Measurements from ENCODE around the gene PDIA2. TPM values are rescaled to one million over a fixed set of nuclear protein-coding genes. Genes with fewer than 3 reads are reported as not detected.
"Not testable (repeated sequence)": the region's sequence is repeated elsewhere in the genome, so short reads cannot be mapped to it uniquely, and the experiment has no call there.

PDIA2 gene
- polyA plus RNA-seq, 1 of the 3 experiments (the other 2 are of a cell fraction) = 1.7 TPM

DNA sequence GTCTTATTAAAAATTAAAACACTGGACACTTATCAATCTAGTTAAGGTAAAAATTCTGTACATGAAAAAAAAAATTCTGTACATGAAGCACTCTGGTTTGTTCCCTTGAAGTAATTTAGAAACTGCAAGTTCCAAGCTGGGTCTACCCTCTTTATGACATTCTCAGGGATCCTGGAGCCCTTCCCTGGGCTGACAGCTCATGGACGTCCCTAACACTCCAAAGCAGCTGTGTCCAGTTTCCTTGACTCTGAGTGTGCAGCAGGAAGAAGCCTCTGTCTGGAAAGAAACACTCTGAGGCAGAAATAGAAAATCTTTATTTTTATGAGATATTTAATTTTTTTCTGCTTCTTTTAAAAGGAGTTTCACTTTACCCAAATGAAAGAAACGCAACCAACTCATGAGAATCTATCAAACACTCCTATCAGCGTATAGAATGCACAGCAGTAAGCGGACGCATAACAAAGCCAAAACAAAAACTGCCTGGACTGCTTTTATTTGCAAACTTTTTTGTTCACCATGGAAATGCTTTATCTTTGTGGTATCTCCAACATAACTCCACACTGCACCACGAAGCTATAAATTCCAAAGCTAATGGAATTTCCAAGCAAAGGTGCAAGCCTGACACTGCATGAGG is 48.3 kb downstream of the PDIA2 start:
- Histone ChIP-seq H3K79me2 (ENCODE audit: insufficient read depth) (peaks cover 97% of the 10 kb centered on the region), H3K27ac (ENCODE audit: low read depth in 2 of 2, low read length in 1 of 2) (peak overlapping the region in 1 of 2 experiments; percentile 56; a peak in 2 of 4 replicates), H3K4me1 (ENCODE audit: control insufficient read depth in 1 of 2, insufficient read depth in 2 of 2, low read depth in 1 of 2, low read length in 1 of 2) (peaks cover 5 to 30% of the 10 kb centered on the region in 2 experiments; a peak in 2 of 4 replicates), H4K20me1 (ENCODE audit: insufficient read depth) (peaks cover 89% of the 10 kb centered on the region)
- H3K36me3 ChIP-seq (replicated peaks in 1 of 2; ENCODE audit: control insufficient read depth in 1 of 2, insufficient read depth in 2 of 2, low read length in 1 of 2); H3K9me3 ChIP-seq; H3K9me2 ChIP-seq; H3K9ac ChIP-seq; H3K27me3 ChIP-seq (ENCODE audit: insufficient read depth); H3K4me3 ChIP-seq (ENCODE audit: low read depth in 2 of 2, low read length in 1 of 2); H2AFZ ChIP-seq (ENCODE audit: low read depth); H3K4me2 ChIP-seq; POLR2A ChIA-PET; DNase-seq; H3F3A ChIP-seq (replicated peaks; ENCODE audit: insufficient read depth): not testable (repeated sequence)
- CTCF ChIA-PET = interaction anchor here (1.2 to 1.7 kb wide), 4 partner anchors 22 to 227 kb away, joined by 3 read pairs; partner anchors contain the start of gene HBQ1
- 81% methylated on average over 6 of the region's 6 CpGs for WGBS (ENCODE audit: low lambda C conversion rate)

DNA sequence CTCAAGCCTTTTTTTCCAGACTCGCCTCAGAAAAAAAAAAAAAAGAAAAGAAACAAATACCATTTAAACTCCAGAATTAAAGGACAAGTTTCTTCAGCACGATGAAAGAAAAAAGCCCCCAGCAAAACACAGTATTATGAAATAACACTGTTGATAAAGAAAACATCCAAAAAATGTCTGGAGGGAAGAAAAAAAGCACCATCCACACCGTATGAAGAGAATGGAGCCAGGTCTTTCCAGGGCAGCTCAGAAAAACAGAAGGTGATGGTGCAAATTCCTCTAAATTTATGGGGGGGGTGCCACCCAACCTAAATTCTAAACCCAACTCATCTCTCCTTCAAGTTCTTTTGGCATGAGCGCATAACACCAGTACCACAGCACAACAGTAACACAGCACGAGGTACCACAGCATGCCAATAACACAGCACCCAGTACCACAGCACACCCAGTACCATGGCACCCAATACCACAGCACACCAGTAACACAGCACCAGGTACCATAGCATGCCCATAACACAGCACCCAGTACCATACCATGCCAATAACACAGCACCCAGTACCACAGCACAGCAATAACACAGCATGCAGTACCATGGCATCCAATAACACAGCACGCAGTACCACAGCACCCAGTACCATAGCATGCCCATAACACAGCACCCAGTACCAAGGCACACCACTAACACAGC is 50.6 kb downstream of the PDIA2 start:
- Histone ChIP-seq H3K4me1 (ENCODE audit: control insufficient read depth in 1 of 2, insufficient read depth in 2 of 2, low read depth in 1 of 2, low read length in 1 of 2) (peaks cover 0 to 23% of the 10 kb centered on the region in 2 experiments; a peak in 1 of 4 replicates), H3F3A (replicated peaks; ENCODE audit: insufficient read depth) (no peaks in the 10 kb centered on the region), H3K36me3 (replicated peaks in 1 of 2; ENCODE audit: control insufficient read depth in 1 of 2, insufficient read depth in 2 of 2, low read length in 1 of 2) (no peaks in the 10 kb centered on the region), H3K9ac (no peak overlapping the region), H3K27ac (ENCODE audit: low read depth in 2 of 2, low read length in 1 of 2) (no peak overlapping the region), H3K79me2 (ENCODE audit: insufficient read depth) (peaks cover 95% of the 10 kb centered on the region), H4K20me1 (ENCODE audit: insufficient read depth) (peaks cover 89% of the 10 kb centered on the region), H3K9me2 (no peaks in the 10 kb centered on the region), H3K4me3 (ENCODE audit: low read depth in 2 of 2, low read length in 1 of 2) (no peak overlapping the region), H3K9me3 (no peaks in the 10 kb centered on the region), H2AFZ (ENCODE audit: low read depth) (no peak overlapping the region), H3K4me2 (no peak overlapping the region), H3K27me3 (ENCODE audit: insufficient read depth) (no peaks in the 10 kb centered on the region)
- DNase-seq = no peak
- ChIA-PET POLR2A (no interaction called here), CTCF (no interaction called here)
- 94% methylated on average over 6 of the region's 6 CpGs for WGBS (ENCODE audit: low lambda C conversion rate)
- TF ChIP-seq, protein P1, sequence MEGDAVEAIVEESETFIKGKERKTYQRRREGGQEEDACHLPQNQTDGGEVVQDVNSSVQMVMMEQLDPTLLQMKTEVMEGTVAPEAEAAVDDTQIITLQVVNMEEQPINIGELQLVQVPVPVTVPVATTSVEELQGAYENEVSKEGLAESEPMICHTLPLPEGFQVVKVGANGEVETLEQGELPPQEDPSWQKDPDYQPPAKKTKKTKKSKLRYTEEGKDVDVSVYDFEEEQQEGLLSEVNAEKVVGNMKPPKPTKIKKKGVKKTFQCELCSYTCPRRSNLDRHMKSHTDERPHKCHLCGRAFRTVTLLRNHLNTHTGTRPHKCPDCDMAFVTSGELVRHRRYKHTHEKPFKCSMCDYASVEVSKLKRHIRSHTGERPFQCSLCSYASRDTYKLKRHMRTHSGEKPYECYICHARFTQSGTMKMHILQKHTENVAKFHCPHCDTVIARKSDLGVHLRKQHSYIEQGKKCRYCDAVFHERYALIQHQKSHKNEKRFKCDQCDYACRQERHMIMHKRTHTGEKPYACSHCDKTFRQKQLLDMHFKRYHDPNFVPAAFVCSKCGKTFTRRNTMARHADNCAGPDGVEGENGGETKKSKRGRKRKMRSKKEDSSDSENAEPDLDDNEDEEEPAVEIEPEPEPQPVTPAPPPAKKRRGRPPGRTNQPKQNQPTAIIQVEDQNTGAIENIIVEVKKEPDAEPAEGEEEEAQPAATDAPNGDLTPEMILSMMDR (IDR thresholded peaks at IDR 0.05) = no peak
- TF ChIP-seq SIN3A (IDR thresholded peaks at IDR 0.05; ENCODE audit: borderline replicate concordance, low read depth, low read length) (no peak), TCF12 (IDR thresholded peaks at IDR 0.05) (no peak), RAD21 (IDR thresholded peaks at IDR 0.05; ENCODE audit: low read length) (no peak), GABPA (IDR thresholded peaks at IDR 0.05; ENCODE audit: low read depth) (no peak), MEF2A (IDR thresholded peaks at IDR 0.05; ENCODE audit: borderline replicate concordance, low read depth) (no peak)
- TF ChIP-seq, protein P2, sequence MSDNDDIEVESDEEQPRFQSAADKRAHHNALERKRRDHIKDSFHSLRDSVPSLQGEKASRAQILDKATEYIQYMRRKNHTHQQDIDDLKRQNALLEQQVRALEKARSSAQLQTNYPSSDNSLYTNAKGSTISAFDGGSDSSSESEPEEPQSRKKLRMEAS (IDR thresholded peaks at IDR 0.05; ENCODE audit: low read depth) = no peak

DNA sequence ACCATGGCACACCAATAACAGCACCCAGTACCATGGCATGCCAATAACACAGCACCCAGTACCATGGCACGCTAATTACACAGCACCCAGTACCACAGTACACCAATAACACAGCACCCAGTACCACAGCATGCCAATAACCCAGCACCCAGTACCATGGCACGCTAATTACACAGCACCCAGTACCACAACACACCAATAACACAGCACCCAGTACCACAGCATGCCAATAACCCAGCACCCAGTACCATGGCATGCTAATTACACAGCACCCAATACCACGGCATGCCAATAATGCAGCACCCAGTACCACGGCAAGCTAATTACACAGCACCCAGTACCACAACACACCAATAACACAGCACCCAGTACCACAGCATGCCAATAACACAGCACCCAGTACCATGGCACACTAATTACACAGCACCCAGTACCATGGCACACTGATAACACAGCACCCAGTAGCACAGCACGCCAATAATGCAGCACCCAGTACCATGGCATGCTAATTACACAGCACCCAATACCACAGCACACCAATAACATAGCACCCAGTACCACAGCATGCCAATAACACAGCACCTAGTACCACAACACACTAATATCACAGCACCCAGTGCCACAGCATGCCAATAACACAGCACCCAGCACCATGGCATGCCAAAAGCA is 51.3 kb downstream of the PDIA2 start:
- WGBS (ENCODE audit: low lambda C conversion rate) = 97% methylated on average over 4 of the region's 5 CpGs
- CTCF ChIA-PET; H3K4me3 ChIP-seq (ENCODE audit: low read depth in 2 of 2, low read length in 1 of 2); DNase-seq; H3K36me3 ChIP-seq (replicated peaks in 1 of 2; ENCODE audit: control insufficient read depth in 1 of 2, insufficient read depth in 2 of 2, low read length in 1 of 2); H2AFZ ChIP-seq (ENCODE audit: low read depth); H3K9me2 ChIP-seq; H3K27ac ChIP-seq (ENCODE audit: low read depth in 2 of 2, low read length in 1 of 2); H3K9ac ChIP-seq; H3K27me3 ChIP-seq (ENCODE audit: insufficient read depth); POLR2A ChIA-PET; H3K4me2 ChIP-seq; H3F3A ChIP-seq (replicated peaks; ENCODE audit: insufficient read depth); H3K9me3 ChIP-seq: not testable (repeated sequence)
- Histone ChIP-seq H4K20me1 (ENCODE audit: insufficient read depth) (peaks cover 90% of the 10 kb centered on the region), H3K79me2 (ENCODE audit: insufficient read depth) (peaks cover 95% of the 10 kb centered on the region), H3K4me1 (ENCODE audit: control insufficient read depth in 1 of 2, insufficient read depth in 2 of 2, low read depth in 1 of 2, low read length in 1 of 2) (peaks cover 0 to 23% of the 10 kb centered on the region in 2 experiments; a peak in 1 of 4 replicates)

DNA sequence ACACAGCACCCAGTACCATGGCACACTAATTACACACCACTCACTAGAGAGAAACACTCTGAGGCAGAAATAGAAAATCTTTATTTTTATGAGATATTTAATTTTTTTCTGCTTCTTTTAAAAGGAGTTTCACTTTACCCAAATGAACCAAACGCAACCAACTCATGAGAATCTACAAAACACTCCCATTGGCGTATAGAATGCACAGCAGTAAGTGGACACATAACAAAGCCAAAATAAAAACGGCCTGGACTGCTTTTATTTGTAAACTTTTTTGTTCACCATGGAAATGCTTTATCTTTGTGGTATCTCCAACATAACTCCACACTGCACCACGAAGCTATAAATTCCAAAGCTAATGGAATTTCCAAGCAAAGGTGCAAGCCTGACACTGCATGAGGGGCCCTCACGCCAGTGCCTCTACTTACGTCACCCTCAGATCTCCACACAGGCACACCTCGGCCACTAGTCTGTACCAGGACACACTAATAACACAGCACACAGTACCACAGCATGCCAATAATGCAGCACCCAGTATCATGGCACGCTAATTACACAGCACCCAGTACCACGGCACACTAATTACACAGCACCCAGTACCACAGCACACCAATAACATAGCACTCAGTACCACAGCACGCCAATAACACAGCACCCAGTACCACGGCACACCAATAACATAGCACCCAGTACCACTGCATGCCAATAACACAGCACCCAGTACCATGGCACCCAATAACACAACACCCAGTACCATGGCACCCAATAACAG is 52.1 kb downstream of the PDIA2 start:
- DNase-seq; H3K4me3 ChIP-seq (ENCODE audit: low read depth in 2 of 2, low read length in 1 of 2); H3K4me2 ChIP-seq; POLR2A ChIA-PET; H3K36me3 ChIP-seq (replicated peaks in 1 of 2; ENCODE audit: control insufficient read depth in 1 of 2, insufficient read depth in 2 of 2, low read length in 1 of 2); H3K27me3 ChIP-seq (ENCODE audit: insufficient read depth); H3K27ac ChIP-seq (ENCODE audit: low read depth in 2 of 2, low read length in 1 of 2); H3F3A ChIP-seq (replicated peaks; ENCODE audit: insufficient read depth); H3K9me2 ChIP-seq; H3K9me3 ChIP-seq; H2AFZ ChIP-seq (ENCODE audit: low read depth); H3K9ac ChIP-seq: not testable (repeated sequence)
- H3K79me2 ChIP-seq (ENCODE audit: insufficient read depth) = peaks cover 95% of the 10 kb centered on the region
- H4K20me1 ChIP-seq (ENCODE audit: insufficient read depth) = peaks cover 90% of the 10 kb centered on the region
- H3K4me1 ChIP-seq (ENCODE audit: control insufficient read depth in 1 of 2, insufficient read depth in 2 of 2, low read depth in 1 of 2, low read length in 1 of 2) = peaks cover 0 to 22% of the 10 kb centered on the region in 2 experiments; a peak in 1 of 4 replicates
- CTCF ChIA-PET = interaction anchor here (0.8 kb wide), 2 partner anchors 15 to 169 kb away, joined by 3 to 4 read pairs; partner anchors contain the start of gene HBM
- 92% methylated on average over 10 of the region's 11 CpGs for WGBS (ENCODE audit: low lambda C conversion rate)
